GM19025 (cell line): ENCODE results near the gene BFSP2.
"Not testable (repeated sequence)": the region's sequence is repeated elsewhere in the genome, so short reads cannot be mapped to it uniquely, and the experiment has no call there.

Source experiments
- ATAC-seq: cut with Tn5 transposase; IDR thresholded peaks from one replicate; pipeline ENCODE4 v1.9.1; 2021; ENCODE audit warnings: mild to moderate bottlenecking, low read depth, moderate library complexity; ENCODE audit not compliant: unreplicated experiment

The BFSP2 gene

DNA sequence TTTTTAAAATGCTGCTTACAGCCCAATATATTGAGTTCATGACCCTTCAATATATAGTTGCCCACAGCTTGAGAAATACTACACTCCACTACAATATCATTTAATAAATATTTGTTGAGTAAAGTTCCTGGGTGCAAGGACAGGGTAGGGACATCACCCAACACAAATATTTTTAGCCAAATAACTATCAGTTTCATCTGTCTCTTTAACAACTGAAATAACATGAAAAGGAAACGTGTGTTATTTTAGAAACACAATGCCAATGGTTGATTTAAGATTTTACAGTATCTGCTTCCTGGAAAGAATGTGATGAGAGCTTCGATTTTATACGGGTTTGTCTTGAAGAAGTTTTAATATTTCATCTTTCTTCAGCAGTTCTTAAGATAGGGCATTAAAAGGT lies 106.0 kb downstream of the BFSP2 start:
- ATAC-seq: peak; percentile 21

DNA sequence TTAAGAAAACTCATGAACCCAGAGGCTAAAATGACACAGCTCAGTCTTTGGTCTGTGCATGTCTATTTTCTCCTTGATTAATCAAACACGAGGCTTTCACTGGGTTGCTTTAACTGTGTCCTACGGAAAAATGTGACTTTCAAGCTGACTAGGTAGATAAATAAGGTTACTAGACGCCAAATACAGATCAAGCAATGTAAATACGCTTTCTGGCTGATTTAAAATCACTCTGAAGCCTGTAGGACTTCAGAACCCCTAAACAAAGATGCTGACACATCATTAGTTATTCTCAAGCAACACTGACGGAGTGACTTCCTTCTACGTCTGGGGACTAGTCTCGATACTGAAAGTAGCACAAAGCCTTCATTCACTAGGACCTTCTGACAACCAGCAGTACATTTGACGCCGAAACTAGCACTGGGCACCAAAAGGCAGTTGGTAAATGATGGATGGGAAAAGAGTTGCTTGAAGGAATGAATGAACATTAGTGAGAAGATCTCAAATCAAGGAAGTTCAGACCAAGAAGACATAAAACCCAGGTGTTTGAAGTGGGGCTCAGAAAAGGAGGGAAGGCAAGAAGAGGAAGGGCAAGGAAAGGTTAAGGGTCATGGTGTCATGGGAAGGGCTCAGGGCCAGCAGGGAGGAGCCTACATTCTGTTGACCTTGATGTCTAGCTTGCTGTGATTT lies 106.5 kb downstream of the BFSP2 start:
- ATAC-seq: peak; percentile 98

DNA sequence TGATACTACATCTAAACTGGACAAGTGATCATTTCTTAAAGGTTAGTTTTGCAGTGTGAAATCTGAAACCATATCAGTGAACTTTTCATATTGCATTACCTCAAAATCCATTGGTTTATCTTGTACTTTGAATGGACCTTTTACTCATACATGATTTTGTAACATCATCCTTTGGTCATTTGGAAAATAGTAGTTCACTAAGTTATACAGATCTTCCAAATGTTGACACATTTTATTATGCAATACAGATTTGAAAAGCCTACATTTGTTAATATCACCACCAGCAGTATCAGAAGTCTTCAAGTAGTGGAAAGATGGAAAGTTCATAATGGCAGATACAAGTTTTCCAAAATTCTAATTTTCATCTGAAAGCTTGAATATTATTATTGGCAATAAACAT lies 109.6 kb downstream of the BFSP2 start:
- ATAC-seq: no peak

DNA sequence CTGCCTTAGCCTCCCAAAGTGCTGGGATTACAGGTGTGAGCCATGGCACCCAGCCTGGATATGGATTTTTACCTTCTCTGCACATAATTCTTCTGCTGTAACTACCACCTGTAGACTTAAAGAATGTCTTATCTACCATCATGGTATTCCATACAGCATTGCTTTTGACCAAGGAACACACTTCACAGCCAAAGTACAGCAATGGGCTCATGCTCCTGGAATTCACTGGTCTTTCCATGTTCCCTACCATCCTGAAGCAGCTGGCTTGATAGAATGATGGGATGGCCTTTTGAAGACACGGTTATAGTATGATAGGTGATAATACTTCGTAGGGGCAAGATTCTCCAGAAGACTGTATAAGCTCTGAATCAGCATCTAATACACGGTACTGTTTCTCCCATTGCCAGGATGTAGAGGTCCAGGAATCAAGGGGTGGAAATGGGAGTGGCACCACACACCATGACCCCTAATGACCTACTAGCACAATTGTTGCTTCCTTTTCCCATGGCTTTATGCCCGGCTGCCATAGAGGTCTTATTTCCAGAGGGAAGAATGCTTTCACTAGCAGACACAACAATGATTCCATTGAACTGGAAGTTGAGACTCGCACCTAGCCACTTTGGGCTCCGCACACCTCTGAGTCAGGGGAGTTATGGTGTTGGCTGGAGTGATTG lies 112.7 kb downstream of the BFSP2 start:
- ATAC-seq: no peak

DNA sequence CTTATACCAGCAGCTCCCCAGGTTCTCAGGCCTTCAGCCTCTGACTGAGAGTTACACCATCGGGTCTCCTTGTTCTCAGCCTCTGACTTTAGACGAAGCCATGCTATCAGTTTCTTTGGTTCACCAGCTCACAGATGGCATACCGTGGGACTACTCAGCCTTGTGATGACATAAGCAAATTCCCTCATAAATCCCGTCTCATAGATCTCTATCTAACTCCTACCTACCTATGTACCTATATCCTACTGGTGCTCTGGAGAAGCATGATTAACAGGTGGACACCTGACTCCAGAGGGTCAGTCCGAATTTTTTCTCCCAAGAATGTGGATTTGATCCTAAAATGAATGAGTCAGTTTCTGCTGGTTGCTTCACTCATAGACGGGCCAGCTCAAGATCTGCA lies 114.6 kb downstream of the BFSP2 start:
- no peak for ATAC-seq

DNA sequence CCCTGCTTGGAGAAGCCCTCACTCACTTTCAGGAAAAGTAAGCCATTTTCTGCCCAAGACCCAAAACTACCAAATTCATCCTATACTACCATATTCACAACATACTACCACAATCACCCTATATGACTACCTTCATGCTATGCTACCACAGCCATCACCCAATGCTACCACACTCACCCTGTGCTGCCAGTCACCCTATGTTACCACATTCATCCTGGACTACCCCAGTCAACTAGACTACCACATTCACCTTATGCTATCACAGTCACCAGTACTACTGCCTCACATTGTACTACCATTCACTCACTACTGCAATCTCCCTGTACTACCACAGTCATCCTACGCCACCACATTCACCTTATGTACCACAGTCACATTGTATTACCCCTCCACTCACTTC lies 115.3 kb downstream of the BFSP2 start:
- no peak for ATAC-seq

DNA sequence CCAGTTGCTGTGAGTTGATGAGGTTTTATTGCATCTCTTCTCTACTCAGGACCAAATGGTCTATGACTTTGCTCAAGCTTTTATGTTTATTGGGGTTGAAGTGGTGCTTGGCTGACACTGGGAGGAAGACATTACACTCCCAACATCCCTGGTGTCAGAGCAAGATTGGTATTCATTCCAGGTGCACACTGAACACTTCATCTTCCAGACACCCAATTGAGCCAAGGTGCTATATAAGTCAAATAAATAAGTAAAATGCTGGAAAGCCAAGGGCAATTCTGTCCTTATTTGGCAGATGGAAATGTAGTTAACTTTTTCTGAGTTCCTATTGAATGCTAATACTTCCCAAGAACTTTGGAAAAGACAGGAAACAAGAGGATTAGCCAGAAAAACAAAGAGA lies 120.4 kb downstream of the BFSP2 start:
- ATAC-seq: no peak

DNA sequence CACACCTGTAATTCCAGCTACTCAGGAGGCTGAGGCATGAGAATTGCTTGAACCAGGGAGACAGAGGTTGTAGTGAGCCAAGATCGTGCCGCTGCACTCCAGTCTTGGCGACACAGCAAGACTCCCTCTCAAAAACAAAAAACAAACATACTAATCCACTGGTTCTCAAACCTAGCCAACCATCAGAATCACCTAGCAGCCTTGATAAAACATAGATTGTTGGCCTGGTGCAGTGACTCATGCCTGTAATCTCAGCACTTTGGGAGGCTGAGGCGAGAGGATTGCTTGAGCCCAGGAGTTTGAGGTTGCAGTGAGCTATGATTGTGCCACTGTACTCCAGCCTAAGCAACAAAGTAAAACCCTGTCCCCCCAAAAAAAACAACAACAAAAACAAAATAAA lies 121.1 kb downstream of the BFSP2 start:
- not testable (repeated sequence) for ATAC-seq

DNA sequence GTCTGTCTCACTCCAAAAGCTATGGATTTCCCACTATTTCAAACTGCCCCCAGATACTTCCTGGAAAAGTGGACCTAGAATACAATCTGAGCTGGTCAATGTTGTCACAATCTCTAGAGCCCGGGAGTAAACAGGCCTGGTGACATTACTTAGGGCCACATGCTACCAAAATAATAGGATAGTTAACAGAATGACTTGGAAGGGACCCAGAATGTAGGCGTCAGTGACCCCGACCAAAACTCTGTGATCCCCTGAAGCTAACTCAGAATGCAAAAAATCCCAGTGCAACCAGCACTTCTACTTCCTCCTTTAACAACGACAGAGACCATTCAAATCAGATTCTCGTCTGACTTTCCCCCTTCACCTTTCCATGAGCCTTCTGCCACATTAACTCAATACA lies 122.1 kb downstream of the BFSP2 start:
- no peak for ATAC-seq

DNA sequence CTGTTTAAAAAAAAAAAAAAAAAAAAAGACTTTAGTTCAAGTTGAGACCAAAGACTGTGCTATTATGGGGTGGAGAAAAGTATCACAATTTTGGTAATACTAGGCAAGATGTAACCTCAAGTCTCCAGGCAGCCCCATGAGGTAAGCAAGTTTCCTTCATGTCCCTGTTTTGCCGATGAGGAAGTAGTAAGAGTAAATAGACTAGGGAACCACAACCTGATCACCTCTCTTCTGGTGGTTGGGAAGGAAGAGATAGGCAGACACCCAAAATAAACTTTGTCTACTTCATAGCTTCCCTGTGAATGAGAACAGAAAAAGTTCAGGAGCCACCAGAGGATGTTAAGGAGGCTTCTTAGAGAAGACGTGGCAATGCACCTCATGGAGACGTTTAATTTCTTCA lies 123.9 kb downstream of the BFSP2 start:
- ATAC-seq: not testable (repeated sequence)
